Measurements from ENCODE around the gene PYHIN1. TPM values are rescaled to one million over a fixed set of nuclear protein-coding genes. Genes with fewer than 3 reads are reported as not detected.
"Not testable (repeated sequence)": the region's sequence is repeated elsewhere in the genome, so short reads cannot be mapped to it uniquely, and the experiment has no call there.

Gene PYHIN1
- total RNA-seq, 1 donor from 2014 or later = not detected

DNA sequence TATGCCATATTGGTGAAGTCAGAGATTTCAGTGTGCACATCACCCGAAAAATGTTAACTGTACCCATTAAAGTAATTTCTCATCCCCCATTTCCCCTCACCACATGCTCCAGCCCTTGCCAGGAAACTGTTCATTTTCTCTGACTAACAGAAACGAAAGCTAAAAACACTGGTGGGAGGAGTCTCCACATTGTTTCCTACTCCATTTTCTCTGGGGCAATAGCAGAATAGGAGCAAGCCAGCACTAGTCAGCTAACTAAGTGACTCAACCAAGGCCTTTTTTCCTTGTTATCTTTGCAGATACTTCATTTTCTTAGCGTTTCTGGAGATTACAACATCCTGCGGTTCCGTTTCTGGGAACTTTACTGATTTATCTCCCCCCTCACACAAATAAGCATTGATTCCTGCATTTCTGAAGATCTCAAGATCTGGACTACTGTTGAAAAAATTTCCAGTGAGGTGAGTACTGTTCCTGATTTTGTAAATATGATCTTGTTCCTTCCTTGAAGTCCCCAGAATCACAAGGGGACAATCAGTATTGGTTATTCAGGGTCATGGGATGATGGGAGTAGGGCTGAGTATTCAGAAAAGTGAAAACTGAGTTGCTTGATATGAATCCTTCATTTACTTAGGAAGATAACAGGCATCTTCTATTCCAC, 78.5 kb downstream of the PYHIN1 start, which contains the start of gene IFI16:
Gene IFI16, plus strand, starts transcription at position 204 of the 658 bp plus-strand sequence. CDS start 4,774 bp downstream, outside the sequence.
- no peaks in the 10 kb centered on the region for H3K36me3 Mint-ChIP-seq (ENCODE audit: insufficient read depth)
- no peak for DNase-seq (ENCODE audit: low spot score, unreplicated experiment)
- peaks cover 5% of the 10 kb centered on the region for H3K9me3 Mint-ChIP-seq (ENCODE audit: low read depth)
- H3K4me1 Mint-ChIP-seq (ENCODE audit: low read depth) = peaks cover 32% of the 10 kb centered on the region
- peak within 1 kb of the TSS; percentile 25 for H3K27ac Mint-ChIP-seq
- peak within 1 kb of the TSS; percentile 16 for H3K4me3 Mint-ChIP-seq (ENCODE audit: low read depth)
- TF ChIP-seq, protein P1, sequence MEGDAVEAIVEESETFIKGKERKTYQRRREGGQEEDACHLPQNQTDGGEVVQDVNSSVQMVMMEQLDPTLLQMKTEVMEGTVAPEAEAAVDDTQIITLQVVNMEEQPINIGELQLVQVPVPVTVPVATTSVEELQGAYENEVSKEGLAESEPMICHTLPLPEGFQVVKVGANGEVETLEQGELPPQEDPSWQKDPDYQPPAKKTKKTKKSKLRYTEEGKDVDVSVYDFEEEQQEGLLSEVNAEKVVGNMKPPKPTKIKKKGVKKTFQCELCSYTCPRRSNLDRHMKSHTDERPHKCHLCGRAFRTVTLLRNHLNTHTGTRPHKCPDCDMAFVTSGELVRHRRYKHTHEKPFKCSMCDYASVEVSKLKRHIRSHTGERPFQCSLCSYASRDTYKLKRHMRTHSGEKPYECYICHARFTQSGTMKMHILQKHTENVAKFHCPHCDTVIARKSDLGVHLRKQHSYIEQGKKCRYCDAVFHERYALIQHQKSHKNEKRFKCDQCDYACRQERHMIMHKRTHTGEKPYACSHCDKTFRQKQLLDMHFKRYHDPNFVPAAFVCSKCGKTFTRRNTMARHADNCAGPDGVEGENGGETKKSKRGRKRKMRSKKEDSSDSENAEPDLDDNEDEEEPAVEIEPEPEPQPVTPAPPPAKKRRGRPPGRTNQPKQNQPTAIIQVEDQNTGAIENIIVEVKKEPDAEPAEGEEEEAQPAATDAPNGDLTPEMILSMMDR (IDR thresholded peaks at IDR 0.05; ENCODE audit: unreplicated experiment) = no peak
- H3K27me3 Mint-ChIP-seq = no peaks in the 10 kb centered on the region

DNA sequence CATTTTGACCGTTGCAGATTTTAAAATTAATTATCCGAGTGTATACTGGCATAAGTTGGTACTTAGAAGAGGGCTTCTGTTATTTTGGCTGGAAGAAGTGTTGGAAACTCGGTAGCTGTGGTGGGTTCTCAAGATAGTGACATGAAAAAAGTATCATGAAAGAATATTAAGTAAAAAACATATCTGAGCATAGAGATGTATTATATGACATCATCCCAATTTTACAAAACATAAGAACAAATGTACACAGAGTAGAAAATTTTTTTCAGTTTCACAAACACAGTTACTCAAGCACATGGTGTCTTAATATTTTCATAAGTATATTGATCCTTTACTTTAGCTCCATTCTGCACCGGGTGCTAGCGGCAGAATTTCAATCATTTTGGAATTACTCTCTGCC, 79.0 kb downstream of the PYHIN1 start:
- Mint-ChIP-seq H3K9me3 (ENCODE audit: low read depth) (peaks cover 5% of the 10 kb centered on the region), H3K27me3 (no peaks in the 10 kb centered on the region), H3K4me3 (ENCODE audit: low read depth) (peak overlapping the region; percentile 16), H3K4me1 (ENCODE audit: low read depth) (peaks cover 31% of the 10 kb centered on the region), H3K36me3 (ENCODE audit: insufficient read depth) (no peaks in the 10 kb centered on the region), H3K27ac (no peak overlapping the region)
- TF ChIP-seq, protein P1 (IDR thresholded peaks at IDR 0.05; ENCODE audit: unreplicated experiment) = no peak
- DNase-seq (ENCODE audit: low spot score, unreplicated experiment) = no peak

DNA sequence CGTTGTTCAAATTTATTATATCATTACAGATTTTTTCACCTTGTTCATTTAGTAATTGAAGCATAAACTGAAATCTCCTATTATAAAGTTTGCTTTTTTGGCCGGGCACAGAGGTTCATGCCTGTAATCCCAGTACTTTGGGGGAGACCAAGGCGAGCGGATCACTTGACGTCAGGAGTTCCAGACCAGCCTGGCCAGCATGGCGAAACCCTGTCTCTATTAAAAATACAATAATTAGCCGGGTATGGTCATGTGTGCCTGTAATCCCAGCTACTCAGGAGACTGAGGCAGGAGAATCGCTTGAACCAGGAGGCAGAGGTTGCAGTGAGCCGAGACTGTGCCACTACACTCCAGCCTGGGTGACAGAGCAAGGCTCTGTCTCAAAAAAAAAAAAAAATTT, 79.6 kb downstream of the PYHIN1 start:
- not testable (repeated sequence) for H3K4me3 Mint-ChIP-seq (ENCODE audit: low read depth); DNase-seq (ENCODE audit: low spot score, unreplicated experiment); H3K27me3 Mint-ChIP-seq; H3K36me3 Mint-ChIP-seq (ENCODE audit: insufficient read depth); H3K27ac Mint-ChIP-seq; H3K9me3 Mint-ChIP-seq (ENCODE audit: low read depth)
- peaks cover 24% of the 10 kb centered on the region for H3K4me1 Mint-ChIP-seq (ENCODE audit: low read depth)

DNA sequence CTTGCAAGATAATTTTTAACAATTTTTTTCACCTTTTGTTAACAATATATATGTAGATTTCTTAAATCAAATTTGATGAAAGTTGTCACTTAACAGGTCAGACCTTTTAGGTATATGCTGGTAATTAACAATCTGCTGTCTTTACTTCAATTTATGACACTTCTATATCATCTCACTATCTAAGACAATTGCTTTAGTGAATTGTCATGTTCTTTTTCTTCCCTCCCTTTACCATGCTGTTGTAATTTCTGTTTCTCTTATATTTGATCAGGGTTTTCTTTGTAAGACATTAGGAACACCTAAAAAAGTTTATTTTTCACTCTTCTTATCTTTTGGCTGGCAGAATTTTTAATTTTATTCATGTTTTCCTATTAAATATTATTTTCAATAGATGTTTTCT, 80.4 kb downstream of the PYHIN1 start:
- TF ChIP-seq, protein P1 (IDR thresholded peaks at IDR 0.05; ENCODE audit: unreplicated experiment) = no peak
- Mint-ChIP-seq H3K27me3 (no peaks in the 10 kb centered on the region), H3K4me3 (ENCODE audit: low read depth) (no peak overlapping the region), H3K9me3 (ENCODE audit: low read depth) (peaks cover 5% of the 10 kb centered on the region), H3K36me3 (ENCODE audit: insufficient read depth) (no peaks in the 10 kb centered on the region), H3K4me1 (ENCODE audit: low read depth) (peaks cover 18% of the 10 kb centered on the region), H3K27ac (no peak overlapping the region)
- DNase-seq (ENCODE audit: low spot score, unreplicated experiment) = no peak

DNA sequence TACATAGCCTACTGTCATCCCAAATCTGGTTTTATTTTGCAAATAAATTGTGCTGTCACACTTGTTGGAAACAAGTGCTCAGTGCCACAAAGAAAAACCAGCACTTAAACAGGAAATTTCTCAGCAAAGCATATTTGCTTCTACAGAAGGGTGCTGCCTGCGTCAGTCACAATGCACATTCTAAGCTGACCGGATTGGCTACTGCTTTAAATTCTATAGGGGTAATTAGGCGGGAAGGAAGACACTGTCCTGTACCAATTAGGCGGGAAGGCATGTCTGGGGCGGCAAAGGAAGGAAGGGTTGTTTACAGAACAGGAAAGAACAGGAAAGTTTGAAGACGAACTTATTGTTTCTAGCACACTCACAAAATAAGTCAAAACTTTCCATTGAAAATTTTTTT, 81.1 kb downstream of the PYHIN1 start:
- no peak overlapping the region for H3K4me3 Mint-ChIP-seq (ENCODE audit: low read depth)
- H3K9me3 Mint-ChIP-seq (ENCODE audit: low read depth) = peaks cover 5% of the 10 kb centered on the region
- H3K27me3 Mint-ChIP-seq = no peaks in the 10 kb centered on the region
- no peaks in the 10 kb centered on the region for H3K36me3 Mint-ChIP-seq (ENCODE audit: insufficient read depth)
- DNase-seq (ENCODE audit: low spot score, unreplicated experiment) = no peak
- H3K4me1 Mint-ChIP-seq (ENCODE audit: low read depth) = peaks cover 15% of the 10 kb centered on the region
- H3K27ac Mint-ChIP-seq = no peak overlapping the region
- TF ChIP-seq, protein P1 (IDR thresholded peaks at IDR 0.05; ENCODE audit: unreplicated experiment) = no peak

DNA sequence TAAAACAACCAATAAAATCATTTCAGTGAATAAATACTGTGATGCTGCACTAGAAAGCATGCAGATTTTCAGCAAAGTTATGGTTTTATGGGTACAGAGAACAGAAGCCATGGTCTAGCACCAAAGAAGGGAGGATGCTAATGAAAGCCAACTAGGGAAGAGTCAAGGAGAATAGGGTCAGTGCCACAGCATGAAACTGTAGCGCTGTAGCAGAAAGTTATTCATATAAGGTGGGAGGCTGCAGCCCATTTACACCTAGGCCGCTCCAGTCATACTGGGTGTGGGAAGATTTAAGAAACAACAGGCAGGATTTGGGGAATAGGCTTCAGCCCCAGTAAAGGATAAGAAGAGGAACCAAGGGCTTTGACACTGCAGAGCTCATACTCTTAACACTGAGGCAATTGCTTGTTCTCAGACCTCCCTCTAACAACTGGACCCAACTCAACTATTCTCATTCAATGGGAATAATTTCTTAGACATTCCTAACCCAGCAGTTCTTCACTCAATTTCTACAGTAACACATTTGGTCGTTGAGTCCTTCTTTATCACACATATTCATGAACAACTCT, 82.7 kb downstream of the PYHIN1 start:
- TF ChIP-seq, protein P1 (IDR thresholded peaks at IDR 0.05; ENCODE audit: unreplicated experiment) = no peak
- Mint-ChIP-seq H3K27me3 (no peaks in the 10 kb centered on the region), H3K36me3 (ENCODE audit: insufficient read depth) (no peaks in the 10 kb centered on the region), H3K27ac (no peak overlapping the region), H3K4me1 (ENCODE audit: low read depth) (peaks cover 15% of the 10 kb centered on the region), H3K9me3 (ENCODE audit: low read depth) (peaks cover 5% of the 10 kb centered on the region), H3K4me3 (ENCODE audit: low read depth) (no peak overlapping the region)
- DNase-seq (ENCODE audit: low spot score, unreplicated experiment) = no peak

All from progenitor cell of endocrine pancreas (in vitro differentiated cells).